ENCODE results near the gene GPR55. TPM values are rescaled to one million over a fixed set of nuclear protein-coding genes. Genes with fewer than 3 reads are reported as not detected.

GPR55 gene
- total and polyA plus RNA-seq, 11 donors, result 0.03 to 0.36 (median 0.11) TPM; not detected in 6

DNA sequence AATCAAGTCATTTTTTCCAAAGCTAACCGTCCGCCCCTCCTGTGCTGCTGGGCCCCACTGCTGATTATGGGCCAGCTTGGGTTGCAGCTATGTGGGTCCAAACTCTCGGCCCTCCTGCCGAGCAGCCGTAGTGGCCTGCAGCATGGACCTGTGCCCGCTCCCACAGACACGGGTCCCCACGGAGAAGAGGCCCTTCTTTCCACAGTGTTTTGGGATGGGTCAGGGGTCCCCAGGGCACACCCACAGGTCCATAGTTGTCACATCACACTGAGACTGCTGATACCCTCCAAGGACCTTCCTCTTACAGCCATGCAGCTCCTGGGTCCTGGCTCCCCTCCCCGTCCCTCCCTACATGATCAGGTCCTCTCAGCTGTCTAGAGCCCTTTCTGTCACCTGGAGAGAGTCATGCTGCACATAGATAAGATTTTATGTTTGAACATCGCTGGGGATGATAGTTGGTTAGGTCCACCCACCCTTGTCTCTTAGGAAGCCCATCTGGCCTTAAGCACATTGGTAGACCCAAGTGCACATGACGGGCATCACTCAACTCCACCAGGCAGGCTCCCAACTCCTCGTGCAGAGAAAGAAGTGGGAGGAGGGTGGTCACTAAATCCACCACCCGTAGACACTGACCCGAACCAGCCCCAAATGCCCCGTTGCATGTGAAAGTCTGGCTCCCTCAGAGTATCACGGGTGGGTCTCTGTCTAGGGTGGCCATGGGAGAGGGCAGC is 17.5 kb downstream of the GPR55 start:
- peak in 2 of 5 donors; percentile 12 to 27 for DNase-seq
- WGBS, 4 donors, result 86 to 91% (median 90%) methylated on average over 12 to 16 of the region's 16 CpGs
- TF ChIP-seq, protein P1, sequence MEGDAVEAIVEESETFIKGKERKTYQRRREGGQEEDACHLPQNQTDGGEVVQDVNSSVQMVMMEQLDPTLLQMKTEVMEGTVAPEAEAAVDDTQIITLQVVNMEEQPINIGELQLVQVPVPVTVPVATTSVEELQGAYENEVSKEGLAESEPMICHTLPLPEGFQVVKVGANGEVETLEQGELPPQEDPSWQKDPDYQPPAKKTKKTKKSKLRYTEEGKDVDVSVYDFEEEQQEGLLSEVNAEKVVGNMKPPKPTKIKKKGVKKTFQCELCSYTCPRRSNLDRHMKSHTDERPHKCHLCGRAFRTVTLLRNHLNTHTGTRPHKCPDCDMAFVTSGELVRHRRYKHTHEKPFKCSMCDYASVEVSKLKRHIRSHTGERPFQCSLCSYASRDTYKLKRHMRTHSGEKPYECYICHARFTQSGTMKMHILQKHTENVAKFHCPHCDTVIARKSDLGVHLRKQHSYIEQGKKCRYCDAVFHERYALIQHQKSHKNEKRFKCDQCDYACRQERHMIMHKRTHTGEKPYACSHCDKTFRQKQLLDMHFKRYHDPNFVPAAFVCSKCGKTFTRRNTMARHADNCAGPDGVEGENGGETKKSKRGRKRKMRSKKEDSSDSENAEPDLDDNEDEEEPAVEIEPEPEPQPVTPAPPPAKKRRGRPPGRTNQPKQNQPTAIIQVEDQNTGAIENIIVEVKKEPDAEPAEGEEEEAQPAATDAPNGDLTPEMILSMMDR (IDR thresholded peaks at IDR 0.05), result no peak
- TF ChIP-seq POLR2A (IDR thresholded peaks at IDR 0.05), result no peak
- no peaks in the 10 kb centered on the region for H3K27me3 ChIP-seq
- ATAC-seq, result no peak
- peak overlapping the region in 3 of 12 donors; percentile 8 to 34 (median 13) for H3K27ac ChIP-seq
- peaks cover 0 to 13% (median 0%) of the 10 kb centered on the region in 12 donors for H3K4me1 ChIP-seq
- intact Hi-C loops (cut with DNase I), result loop anchor here in 3 of 10 donors (2.0 to 10.0 kb wide), 3 partner anchors 59 to 147 kb away; partner anchors contain the start of gene PSMD1 (in 1 of the 3)
- H3K4me3 ChIP-seq, result peak overlapping the region in 6 of 12 donors; percentile 1 to 44 (median 24)
- H3K36me3 ChIP-seq, result no peaks in the 10 kb centered on the region
- H3K9me3 ChIP-seq, result no peaks in the 10 kb centered on the region

DNA sequence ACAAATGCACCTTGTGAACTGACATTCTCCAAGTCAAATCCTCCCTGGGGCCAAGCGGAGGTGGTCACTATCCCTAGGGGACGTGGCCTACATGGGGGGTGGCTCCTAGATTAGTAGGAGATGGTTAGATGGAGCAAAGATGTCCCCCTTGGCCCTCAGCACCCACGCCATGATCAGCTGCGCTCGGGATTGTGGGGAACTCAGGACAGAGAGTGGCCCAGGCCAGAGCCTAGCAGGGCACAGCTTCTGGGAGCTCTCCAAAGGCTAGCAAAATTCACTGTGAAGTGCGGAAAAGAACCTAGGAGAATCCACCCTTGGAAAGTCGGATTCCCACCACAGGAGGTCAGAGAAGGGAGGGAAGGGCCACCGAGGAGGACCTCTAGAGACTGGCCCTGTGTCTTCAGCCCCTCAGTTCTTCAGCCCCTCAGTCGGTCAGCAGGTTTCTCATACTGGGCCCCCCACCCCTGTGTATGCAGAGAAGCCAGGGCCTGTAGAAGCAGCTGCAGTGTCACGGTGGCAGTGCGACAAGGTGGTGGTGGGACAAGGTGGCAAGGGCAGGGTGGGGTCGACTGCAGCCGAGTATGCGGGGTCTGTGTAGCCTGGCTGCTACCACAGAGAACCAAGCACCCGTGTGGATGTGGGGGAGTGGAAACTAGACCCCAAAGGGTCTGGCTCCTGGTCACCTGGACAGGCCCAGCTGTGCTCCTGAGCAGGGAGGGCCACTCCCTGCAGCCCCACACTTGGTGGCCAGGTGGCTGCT is 18.4 kb downstream of the GPR55 start:
- TF ChIP-seq POLR2A (IDR thresholded peaks at IDR 0.05), result no peak
- TF ChIP-seq, protein P1 (IDR thresholded peaks at IDR 0.05), result no peak
- WGBS, 4 donors, result 93 to 97% (median 96%) methylated on average over 14 to 15 of the region's 15 CpGs
- Histone ChIP-seq H3K36me3 (no peaks in the 10 kb centered on the region), H3K4me1 (peaks cover 0 to 13% (median 0%) of the 10 kb centered on the region in 12 donors), H3K9me3 (no peaks in the 10 kb centered on the region), H3K27me3 (peaks cover 0 to 3% (median 0%) of the 10 kb centered on the region in 9 donors), H3K4me3 (no peak overlapping the region), H3K27ac (no peak overlapping the region)
- intact Hi-C loops (cut with DNase I), result loop anchor here in 2 of 10 donors (10.0 kb wide), 2 partner anchors 78 to 148 kb away; partner anchors contain the start of gene PSMD1 (in 1 of the 2)
- ATAC-seq (no peak), DNase-seq (peak in 2 of 5 donors; percentile 9 to 22)

GRCh38 chr2:230905448-230906421 is 19.3 kb downstream of the GPR55 start:
- WGBS, 4 donors, result 64 to 88% (median 76%) methylated on average over 17 to 18 of the region's 18 CpGs
- DNase-seq (peak in 2 of 5 donors; percentile 11 to 46), ATAC-seq (no peak)
- no peak overlapping the region for H3K27ac ChIP-seq
- peaks cover 0 to 13% (median 0%) of the 10 kb centered on the region in 12 donors for H3K4me1 ChIP-seq
- H3K4me3 ChIP-seq, result no peak overlapping the region
- H3K27me3 ChIP-seq, result peaks cover 0 to 12% (median 0%) of the 10 kb centered on the region in 9 donors
- intact Hi-C loops (cut with DNase I), result loop anchor here in 2 of 10 donors (10.0 kb wide), 2 partner anchors 79 to 149 kb away; partner anchors contain the start of gene PSMD1 (in 1 of the 2)
- H3K36me3 ChIP-seq, result no peaks in the 10 kb centered on the region
- H3K9me3 ChIP-seq, result no peaks in the 10 kb centered on the region
- no peak for TF ChIP-seq POLR2A (IDR thresholded peaks at IDR 0.05)
- TF ChIP-seq, protein P1 (IDR thresholded peaks at IDR 0.05), result no peak
